ENCODE measurements around the gene FALEC. TPM values are rescaled to one million over a fixed set of nuclear protein-coding genes. Genes with fewer than 3 reads are reported as not detected.
A peak's percentile ranks its signal among the peaks of the same experiment; 100 is the strongest.

Gene FALEC
- total RNA-seq, 2 donors from 2014 or later = 0.70 to 1.6 TPM

- Mint-ChIP-seq H3K4me1 (peaks cover 38% of the 10 kb centered on the region), H3K9me3 (no peaks in the 10 kb centered on the region), H3K27ac (no peak overlapping the region), H3K27me3 (ENCODE audit: insufficient read depth) (no peaks in the 10 kb centered on the region), H3K36me3 (ENCODE audit: low read depth) (peaks cover 2% of the 10 kb centered on the region), H3K4me3 (no peak overlapping the region)
- Histone ChIP-seq H3K4me3 (ENCODE audit: low read length) (no peak overlapping the region), H3K27me3 (ENCODE audit: control insufficient read depth, insufficient read depth, low read length, poor library complexity, severe bottlenecking) (no peaks in the 10 kb centered on the region), H3K36me3 (ENCODE audit: control insufficient read depth, insufficient read depth, low read length) (peaks cover 7% of the 10 kb centered on the region), H3K9me3 (ENCODE audit: control insufficient read depth, low read length) (no peaks in the 10 kb centered on the region), H3K27ac (ENCODE audit: low read depth, low read length) (no peak overlapping the region), H3K9ac (ENCODE audit: extremely low read depth, low read length, poor library complexity, severe bottlenecking) (no peak overlapping the region), H3K4me1 (ENCODE audit: control insufficient read depth, insufficient read depth, low read length) (peaks cover 10% of the 10 kb centered on the region)
- TF ChIP-seq, protein P1, sequence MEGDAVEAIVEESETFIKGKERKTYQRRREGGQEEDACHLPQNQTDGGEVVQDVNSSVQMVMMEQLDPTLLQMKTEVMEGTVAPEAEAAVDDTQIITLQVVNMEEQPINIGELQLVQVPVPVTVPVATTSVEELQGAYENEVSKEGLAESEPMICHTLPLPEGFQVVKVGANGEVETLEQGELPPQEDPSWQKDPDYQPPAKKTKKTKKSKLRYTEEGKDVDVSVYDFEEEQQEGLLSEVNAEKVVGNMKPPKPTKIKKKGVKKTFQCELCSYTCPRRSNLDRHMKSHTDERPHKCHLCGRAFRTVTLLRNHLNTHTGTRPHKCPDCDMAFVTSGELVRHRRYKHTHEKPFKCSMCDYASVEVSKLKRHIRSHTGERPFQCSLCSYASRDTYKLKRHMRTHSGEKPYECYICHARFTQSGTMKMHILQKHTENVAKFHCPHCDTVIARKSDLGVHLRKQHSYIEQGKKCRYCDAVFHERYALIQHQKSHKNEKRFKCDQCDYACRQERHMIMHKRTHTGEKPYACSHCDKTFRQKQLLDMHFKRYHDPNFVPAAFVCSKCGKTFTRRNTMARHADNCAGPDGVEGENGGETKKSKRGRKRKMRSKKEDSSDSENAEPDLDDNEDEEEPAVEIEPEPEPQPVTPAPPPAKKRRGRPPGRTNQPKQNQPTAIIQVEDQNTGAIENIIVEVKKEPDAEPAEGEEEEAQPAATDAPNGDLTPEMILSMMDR (conservative IDR thresholded peaks at IDR 0.05) = no peak
- 90 to 94% methylated on average over 13 to 28 of the region's 28 CpGs for WGBS, 2 experiments (ENCODE audit: insufficient coverage in 1 of 2, insufficient read length in 1 of 2)
- DNase-seq = peak; percentile 50
These were observed 43.5 kb downstream of the FALEC start for GRCh38 chr1:150558761-150559655.

- Histone ChIP-seq H3K4me3 (ENCODE audit: low read length) (no peak overlapping the region), H3K4me1 (ENCODE audit: control insufficient read depth, insufficient read depth, low read length) (peaks cover 10% of the 10 kb centered on the region), H3K9ac (ENCODE audit: extremely low read depth, low read length, poor library complexity, severe bottlenecking) (no peak overlapping the region), H3K9me3 (ENCODE audit: control insufficient read depth, low read length) (no peaks in the 10 kb centered on the region), H3K27me3 (ENCODE audit: control insufficient read depth, insufficient read depth, low read length, poor library complexity, severe bottlenecking) (no peaks in the 10 kb centered on the region), H3K27ac (ENCODE audit: low read depth, low read length) (no peak overlapping the region), H3K36me3 (ENCODE audit: control insufficient read depth, insufficient read depth, low read length) (peaks cover 7% of the 10 kb centered on the region)
- H3K36me3 Mint-ChIP-seq (ENCODE audit: low read depth) = peaks cover 2% of the 10 kb centered on the region
- peaks cover 40% of the 10 kb centered on the region for H3K4me1 Mint-ChIP-seq
- H3K27ac Mint-ChIP-seq = no peak overlapping the region
- WGBS, 2 experiments (ENCODE audit: insufficient coverage in 1 of 2, insufficient read length in 1 of 2) = 82% methylated on average over 6 to 9 of the region's 10 CpGs
- no peaks in the 10 kb centered on the region for H3K27me3 Mint-ChIP-seq (ENCODE audit: insufficient read depth)
- no peak for DNase-seq
- H3K4me3 Mint-ChIP-seq = no peak overlapping the region
- TF ChIP-seq, protein P1 (conservative IDR thresholded peaks at IDR 0.05) = no peak
- no peaks in the 10 kb centered on the region for H3K9me3 Mint-ChIP-seq
These were observed 44.1 kb downstream of the FALEC start for GRCh38 chr1:150559656-150560010.

DNA sequence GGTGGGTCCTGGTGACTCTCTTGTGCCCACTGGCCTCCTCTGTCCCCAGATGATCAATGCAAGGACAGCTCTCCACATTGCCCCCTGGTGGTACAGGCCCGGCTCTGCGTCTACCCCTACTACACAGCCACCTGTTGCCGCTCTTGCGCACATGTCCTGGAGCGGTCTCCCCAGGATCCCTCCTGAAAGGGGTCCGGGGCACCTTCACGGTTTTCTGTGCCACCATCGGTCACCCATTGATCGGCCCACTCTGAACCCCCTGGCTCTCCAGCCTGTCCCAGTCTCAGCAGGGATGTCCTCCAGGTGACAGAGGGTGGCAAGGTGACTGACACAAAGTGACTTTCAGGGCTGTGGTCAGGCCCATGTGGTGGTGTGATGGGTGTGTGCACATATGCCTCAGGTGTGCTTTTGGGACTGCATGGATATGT, 44.5 kb downstream of the FALEC start:
- H3K27ac Mint-ChIP-seq = peak overlapping the region; percentile 55
- Histone ChIP-seq H3K9me3 (ENCODE audit: control insufficient read depth, low read length) (no peaks in the 10 kb centered on the region), H3K4me1 (ENCODE audit: control insufficient read depth, insufficient read depth, low read length) (peaks cover 10% of the 10 kb centered on the region), H3K27ac (ENCODE audit: low read depth, low read length) (no peak overlapping the region), H3K27me3 (ENCODE audit: control insufficient read depth, insufficient read depth, low read length, poor library complexity, severe bottlenecking) (no peaks in the 10 kb centered on the region), H3K9ac (ENCODE audit: extremely low read depth, low read length, poor library complexity, severe bottlenecking) (no peak overlapping the region), H3K36me3 (ENCODE audit: control insufficient read depth, insufficient read depth, low read length) (peaks cover 7% of the 10 kb centered on the region), H3K4me3 (ENCODE audit: low read length) (no peak overlapping the region)
- H3K9me3 Mint-ChIP-seq = no peaks in the 10 kb centered on the region
- H3K27me3 Mint-ChIP-seq (ENCODE audit: insufficient read depth) = no peaks in the 10 kb centered on the region
- 48 to 54% methylated on average over 8 to 9 of the region's 9 CpGs for WGBS, 2 experiments (ENCODE audit: insufficient coverage in 1 of 2, insufficient read length in 1 of 2)
- TF ChIP-seq, protein P1 (conservative IDR thresholded peaks at IDR 0.05) = peak; percentile 93
- DNase-seq = peak; percentile 95
- H3K36me3 Mint-ChIP-seq (ENCODE audit: low read depth) = peaks cover 4% of the 10 kb centered on the region
- peak overlapping the region; percentile 65 for H3K4me3 Mint-ChIP-seq
- H3K4me1 Mint-ChIP-seq = peaks cover 41% of the 10 kb centered on the region

All from endodermal cell (in vitro differentiated cells).